PC-3 (cell line): ENCODE measurements around the gene ATP1B1.

Experiments used
- EZH2 ChIP-seq: fragments of 300-600 bp; sonication (generic); IDR thresholded peaks from one replicate; pipeline ENCODE4 v1.6.1; 2017; ENCODE audit warnings: antibody characterized with exemption, mild to moderate bottlenecking, low read length; ENCODE audit not compliant: unreplicated experiment
- TF ChIP-seq, protein P1 (sequence below): fragments of 300-600 bp; sonication (generic); conservative IDR thresholded peaks from 2 replicates; pipeline ENCODE4 v1.5.1; 2017; ENCODE audit warnings: antibody characterized with exemption, low read depth, mild to moderate bottlenecking, low read length

- no peak for TF ChIP-seq EZH2
- TF ChIP-seq, protein P1, sequence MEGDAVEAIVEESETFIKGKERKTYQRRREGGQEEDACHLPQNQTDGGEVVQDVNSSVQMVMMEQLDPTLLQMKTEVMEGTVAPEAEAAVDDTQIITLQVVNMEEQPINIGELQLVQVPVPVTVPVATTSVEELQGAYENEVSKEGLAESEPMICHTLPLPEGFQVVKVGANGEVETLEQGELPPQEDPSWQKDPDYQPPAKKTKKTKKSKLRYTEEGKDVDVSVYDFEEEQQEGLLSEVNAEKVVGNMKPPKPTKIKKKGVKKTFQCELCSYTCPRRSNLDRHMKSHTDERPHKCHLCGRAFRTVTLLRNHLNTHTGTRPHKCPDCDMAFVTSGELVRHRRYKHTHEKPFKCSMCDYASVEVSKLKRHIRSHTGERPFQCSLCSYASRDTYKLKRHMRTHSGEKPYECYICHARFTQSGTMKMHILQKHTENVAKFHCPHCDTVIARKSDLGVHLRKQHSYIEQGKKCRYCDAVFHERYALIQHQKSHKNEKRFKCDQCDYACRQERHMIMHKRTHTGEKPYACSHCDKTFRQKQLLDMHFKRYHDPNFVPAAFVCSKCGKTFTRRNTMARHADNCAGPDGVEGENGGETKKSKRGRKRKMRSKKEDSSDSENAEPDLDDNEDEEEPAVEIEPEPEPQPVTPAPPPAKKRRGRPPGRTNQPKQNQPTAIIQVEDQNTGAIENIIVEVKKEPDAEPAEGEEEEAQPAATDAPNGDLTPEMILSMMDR: no peak
These were observed 40.2 kb downstream of the ATP1B1 start for GRCh38 chr1:169146576-169147214.
